ENCODE measurements around the gene CREG1.

The CREG1 gene

GRCh38 chr1:167502719-167503462 is 50.7 kb downstream of the CREG1 start:
- no peak for DNase-seq

GRCh38 chr1:167502192-167502551 is 51.4 kb downstream of the CREG1 start:
- DNase-seq, result no peak

GRCh38 chr1:167501515-167502191 is 51.9 kb downstream of the CREG1 start:
- DNase-seq, result no peak

- DNase-seq, result no peak
These were observed 53.2 kb downstream of the CREG1 start for GRCh38 chr1:167500283-167500860.

- no peak for DNase-seq
These were observed 53.9 kb downstream of the CREG1 start for GRCh38 chr1:167499664-167500101.

GRCh38 chr1:167499106-167499505 is 54.5 kb downstream of the CREG1 start:
- no peak for DNase-seq

- DNase-seq, result no peak
These were observed 56.6 kb downstream of the CREG1 start for GRCh38 chr1:167496797-167497619.

- no peak for DNase-seq
These were observed 60.2 kb downstream of the CREG1 start for GRCh38 chr1:167493372-167493771.

GRCh38 chr1:167492481-167492910 is 61.1 kb downstream of the CREG1 start:
- no peak for DNase-seq

GRCh38 chr1:167491586-167492461 is 61.7 kb downstream of the CREG1 start:
- DNase-seq, result no peak
